GM21447 (cell line): ENCODE measurements around the gene TLE3.

Source experiments
- ATAC-seq: cut with Tn5 transposase; IDR thresholded peaks from one replicate; pipeline ENCODE4 v1.9.1; 2021; ENCODE audit not compliant: unreplicated experiment

TLE3 gene

DNA sequence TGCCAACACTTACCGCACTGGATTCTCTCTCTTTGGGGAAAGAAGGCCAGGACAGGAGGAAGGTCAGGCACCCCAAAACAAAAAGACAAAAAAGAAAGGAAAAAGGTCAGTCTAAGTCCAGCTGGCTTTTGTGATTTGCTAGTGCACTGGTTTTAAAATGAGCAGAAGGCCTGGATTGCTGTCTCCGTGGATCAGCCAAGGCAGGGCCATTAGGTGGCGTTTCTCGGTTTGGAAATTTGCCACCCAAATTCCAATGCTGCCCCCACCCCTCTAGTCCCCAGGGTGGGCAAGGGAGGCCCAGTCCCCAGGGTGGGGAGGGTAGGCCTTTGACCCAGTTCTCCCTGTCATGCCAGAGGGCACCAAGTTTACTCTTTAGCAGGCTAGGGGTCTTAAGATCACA lies 33.3 kb downstream of the TLE3 start:
- ATAC-seq: no peak

GRCh38 chr15:70063980-70064379 lies 33.7 kb downstream of the TLE3 start:
- ATAC-seq: no peak

DNA sequence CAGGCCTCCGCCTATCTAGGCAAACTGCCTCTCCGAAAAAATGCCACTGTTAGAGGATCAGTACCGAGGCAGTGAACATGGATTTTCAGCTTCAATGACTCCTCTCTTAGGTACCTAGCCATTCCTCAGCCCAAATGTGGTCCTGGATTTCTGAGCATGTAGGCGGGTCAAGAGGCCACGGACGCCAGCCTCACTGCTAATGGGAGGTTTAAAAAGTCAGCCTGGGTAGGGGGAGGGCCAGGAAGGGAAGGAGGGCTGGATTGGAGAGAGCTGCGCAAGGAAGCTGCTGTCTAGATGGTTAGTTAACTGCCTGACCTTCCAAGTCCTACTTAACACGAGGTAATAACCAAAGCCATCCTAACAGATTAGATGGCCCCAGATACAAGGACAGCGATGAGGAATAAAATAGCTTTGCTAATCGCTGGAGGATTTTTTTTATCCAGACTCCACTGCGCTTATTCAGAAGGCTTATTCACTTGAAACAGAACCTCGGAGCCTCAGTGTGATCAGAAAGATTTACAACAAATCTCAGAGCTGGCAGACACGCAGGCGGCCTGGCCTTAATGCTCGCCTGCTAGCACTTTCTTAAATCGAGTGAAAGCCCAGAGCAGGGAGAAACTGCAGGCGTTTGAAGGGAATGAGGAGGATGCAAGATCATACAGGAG lies 34.3 kb downstream of the TLE3 start:
- ATAC-seq: no peak

GRCh38 chr15:70062321-70062956 lies 35.3 kb downstream of the TLE3 start:
- ATAC-seq: no peak

- no peak for ATAC-seq
Observed at GRCh38 chr15:70061696-70062270, 35.9 kb downstream of the TLE3 start.

- ATAC-seq: no peak
Observed at GRCh38 chr15:70060993-70061305, 36.8 kb downstream of the TLE3 start.

GRCh38 chr15:70060214-70060992 lies 37.3 kb downstream of the TLE3 start:
- no peak for ATAC-seq

DNA sequence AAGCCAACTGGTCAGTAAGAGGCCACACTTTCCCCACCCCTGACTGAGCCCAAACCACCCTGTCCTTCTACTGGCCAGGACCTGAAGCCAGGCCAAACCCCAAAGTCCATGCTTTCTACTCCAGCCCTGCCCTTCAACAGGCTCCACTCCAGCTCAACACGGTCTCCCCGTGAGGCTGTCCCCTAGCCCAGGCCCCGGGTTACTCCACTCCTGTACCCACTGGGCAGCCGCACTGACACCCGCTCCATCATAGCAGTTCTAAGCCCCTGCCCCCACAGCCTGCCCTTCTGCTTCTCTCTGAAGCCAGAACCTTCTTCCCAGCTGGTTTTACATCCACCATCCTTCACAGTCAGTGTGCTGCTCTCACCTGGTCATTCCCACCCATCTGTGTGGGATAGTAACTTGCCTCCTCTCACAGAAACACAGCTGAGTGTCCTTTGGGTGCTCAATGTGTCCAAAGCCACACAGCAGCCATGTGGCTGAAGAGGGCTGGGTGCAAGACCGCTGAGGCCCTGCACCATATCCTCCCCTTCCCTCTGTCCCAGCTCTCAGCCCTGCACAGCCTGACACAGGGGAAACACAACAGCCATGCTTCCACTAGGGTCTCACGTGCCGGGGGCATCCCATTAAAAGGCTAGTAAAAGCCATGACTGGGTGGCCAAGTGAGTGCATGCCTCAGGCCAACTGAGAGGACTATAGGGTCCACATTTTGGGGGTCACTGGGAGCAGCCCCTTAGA lies 38.1 kb downstream of the TLE3 start:
- no peak for ATAC-seq

DNA sequence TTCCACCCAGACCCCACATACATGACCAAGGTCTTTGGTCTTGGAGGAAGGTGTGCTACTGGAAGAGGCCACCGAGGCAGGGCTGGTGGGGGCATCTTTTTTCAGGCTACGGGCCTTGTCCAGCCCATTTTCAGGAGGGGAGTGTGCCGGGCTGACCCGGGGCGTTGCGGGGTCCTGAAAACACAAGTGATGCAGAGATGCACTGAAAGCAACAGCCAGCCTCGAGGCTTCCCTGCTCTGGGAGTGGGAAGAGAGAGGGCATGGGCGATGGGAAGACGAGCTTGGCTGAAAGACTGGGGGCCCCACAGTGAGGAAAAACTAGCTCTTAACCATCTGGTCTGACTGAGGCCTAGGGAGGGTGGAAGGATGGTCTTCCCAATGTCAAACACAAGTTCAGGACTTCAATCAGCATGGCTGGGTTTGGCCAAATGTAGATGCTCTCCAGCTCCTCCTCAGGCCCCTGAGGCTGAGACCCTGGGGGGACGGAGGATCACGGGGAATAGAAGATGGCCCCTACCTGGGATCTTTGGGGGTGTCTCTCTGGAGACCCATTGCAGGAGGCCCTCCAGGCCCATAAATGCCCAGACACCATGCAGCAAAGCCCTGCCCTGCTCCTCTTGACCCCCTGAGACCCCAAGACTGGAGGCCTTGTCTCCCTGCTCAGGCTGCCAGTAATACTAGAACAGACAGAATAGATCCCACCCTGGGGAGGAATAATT lies 38.9 kb downstream of the TLE3 start:
- ATAC-seq: no peak

DNA sequence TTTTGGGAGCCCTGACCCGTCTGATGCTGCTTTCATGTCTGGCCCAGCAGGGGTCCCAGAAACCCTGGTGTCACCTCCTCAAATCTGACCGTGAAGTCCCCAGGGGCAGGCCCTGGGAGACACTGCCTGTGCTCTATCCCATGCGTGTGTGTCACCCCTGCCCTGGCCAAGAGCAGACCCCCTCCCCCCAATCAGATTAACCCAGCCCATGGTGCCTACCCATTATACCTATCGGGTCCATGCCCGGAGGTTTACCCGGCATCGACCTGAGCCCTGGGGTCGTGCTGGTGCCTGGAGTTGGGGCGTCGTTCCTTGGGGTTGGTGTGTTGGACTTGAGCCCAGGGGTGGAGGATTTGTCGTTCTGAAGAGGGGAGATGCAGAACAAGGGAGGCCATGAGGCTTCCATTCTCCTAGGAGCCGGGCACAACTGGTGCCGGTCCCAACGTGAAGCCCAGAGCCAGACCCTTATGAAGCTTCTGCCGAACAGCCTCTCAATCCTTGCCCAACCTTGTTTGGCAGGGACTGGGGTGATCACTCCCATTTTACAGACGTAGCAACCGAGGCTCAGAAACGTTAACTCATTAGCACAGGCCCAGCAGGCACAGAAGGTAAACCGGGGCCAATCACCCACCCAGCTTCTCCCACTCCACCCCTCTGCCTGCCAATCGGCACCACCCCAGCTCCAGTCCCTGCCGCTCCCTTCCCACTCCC lies 39.6 kb downstream of the TLE3 start:
- no peak for ATAC-seq

GRCh38 chr15:70056091-70056680 lies 41.5 kb downstream of the TLE3 start:
- ATAC-seq: no peak

DNA sequence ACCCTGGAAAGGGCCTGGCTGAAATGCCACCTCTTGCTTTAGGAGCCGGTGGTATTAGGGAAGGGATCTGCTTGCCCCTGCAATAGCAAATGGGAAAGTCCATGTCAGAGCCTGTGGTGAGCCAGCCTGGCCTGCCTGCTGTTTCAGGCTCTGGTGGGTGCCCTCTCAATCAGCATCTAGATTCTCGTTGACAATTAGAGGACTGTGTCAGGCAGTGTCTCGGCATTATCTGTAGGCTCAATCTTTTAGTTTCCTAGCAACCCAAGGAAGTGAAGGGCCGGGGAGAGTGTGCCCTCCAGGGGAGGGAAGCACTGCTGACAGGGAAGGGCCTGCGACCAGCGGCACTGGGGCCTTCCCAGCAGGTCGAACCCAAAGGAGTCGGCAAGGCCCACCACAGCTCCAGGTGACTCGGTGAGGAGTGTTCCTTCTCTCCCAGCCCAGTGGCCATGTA lies 42.1 kb downstream of the TLE3 start:
- no peak for ATAC-seq

- ATAC-seq: no peak
Observed at GRCh38 chr15:70054884-70055387, 42.8 kb downstream of the TLE3 start.

- ATAC-seq: no peak
Observed at GRCh38 chr15:70054366-70054765, 43.4 kb downstream of the TLE3 start.

- no peak for ATAC-seq
Observed at GRCh38 chr15:70053716-70054229, 43.9 kb downstream of the TLE3 start.

DNA sequence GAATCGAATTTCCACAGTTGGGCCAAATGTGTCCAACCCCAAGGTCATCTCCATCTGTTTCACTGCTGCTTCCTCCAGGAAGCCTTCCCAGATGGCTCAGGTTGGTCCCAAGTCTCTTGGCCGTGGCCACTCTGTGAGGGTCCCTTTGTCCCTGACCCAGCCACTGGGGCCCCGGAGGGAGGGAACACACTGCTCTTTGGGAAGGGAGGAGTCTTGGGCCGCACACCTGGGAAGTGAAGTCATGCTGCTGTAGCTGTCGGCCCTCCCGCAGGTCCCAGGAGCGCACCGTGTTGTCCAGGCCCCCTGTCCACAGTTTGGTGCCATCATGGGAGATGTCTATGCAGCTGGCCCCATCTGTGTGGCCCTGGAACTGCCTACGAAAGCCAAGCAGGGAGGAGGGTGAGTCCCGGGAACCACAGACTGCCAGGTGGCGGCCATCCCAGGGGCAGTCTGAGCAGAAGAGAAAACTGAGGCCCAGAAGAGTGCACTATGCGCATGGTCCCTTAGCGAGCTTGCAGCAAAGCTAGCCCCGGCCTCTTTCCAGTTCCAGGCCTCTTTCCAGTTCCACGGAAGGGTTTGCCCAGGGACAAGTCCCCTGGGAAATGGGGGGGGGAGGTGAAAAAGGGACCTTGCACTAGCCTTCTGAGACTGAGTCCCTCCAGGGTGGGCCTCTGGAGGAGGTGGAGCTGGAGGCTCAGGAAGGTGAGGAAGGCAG lies 44.6 kb downstream of the TLE3 start:
- ATAC-seq: no peak

DNA sequence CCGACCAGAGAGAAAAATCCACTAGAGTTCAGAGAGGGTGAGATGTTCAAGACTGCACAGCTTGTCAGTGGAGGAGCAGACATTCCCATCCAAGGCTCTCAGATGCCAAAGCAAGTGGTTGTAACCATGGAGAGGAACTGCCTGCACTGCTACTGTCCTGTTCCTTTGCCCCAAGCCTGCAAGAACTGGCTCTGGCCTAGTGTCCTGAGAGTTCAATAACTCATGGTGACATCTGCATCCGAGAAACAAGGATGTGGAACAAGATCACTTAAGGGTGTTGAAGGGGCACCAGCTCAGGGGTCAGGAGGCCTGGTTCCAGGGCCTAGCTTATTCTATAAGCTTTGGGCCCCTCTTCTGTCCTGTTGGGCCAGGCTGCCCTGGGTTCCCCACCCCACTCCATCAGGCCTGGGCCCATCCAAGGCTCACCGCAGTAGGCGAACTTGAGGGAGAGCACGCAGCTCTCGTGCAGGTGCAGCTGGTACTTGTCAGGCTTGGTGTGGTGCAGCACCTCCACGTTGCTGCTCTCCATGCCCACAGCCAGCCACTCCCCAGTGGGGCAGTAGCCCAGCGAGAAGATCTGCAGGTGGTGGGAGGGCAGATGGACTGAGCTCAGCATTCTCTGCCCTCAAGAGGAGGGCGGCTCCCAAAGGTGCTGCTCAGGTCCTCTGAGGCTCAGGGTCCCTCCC lies 45.6 kb downstream of the TLE3 start:
- ATAC-seq: no peak

- ATAC-seq: no peak
Observed at GRCh38 chr15:70050970-70051369, 46.7 kb downstream of the TLE3 start.
